ENCODE measurements around the gene WIPF2.

DNA sequence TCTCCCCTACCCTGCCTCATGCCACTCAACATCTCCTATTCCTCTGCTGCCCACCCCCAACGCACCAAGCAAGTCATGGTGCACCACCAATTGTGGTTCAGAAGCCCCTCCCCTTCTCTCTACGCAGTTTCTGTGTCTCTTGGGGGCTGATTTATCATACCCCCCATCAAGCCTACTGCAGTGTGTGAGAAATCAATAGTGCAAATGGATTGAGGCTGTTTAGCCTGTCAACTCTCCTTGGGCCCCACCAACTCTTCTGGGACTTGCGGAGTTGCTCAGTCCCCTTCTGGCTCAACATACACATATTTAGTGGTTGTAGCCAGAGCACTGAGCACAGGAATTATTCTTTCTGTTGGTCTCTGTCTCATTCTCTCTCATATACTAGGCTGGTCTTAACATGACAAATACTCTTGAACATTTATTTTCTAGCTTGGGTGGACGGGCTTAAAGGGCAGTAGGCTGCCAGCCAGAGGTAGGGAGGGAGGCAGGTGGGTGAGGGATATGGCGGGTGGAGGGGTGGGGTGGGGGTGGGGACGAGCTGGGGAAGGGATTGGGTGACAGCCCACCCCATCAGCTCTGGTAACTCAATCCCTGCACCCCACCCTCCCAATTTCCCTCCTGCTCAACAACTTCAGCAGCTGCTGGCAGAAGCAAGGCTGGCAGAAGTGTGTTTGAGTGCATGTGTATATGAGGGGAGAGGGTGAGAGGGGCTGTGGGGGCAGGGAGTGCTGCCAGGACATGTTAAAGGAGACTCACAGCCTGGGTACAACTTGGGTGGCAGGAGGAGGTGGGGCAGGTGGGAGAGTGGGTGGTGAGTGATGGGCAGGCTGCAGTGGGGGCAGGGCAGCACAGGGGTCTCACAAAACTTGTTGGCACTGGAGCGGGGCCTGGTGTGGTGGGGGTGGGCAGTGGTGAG lies 94.8 kb downstream of the WIPF2 start:
- TF ChIP-seq, protein P1, sequence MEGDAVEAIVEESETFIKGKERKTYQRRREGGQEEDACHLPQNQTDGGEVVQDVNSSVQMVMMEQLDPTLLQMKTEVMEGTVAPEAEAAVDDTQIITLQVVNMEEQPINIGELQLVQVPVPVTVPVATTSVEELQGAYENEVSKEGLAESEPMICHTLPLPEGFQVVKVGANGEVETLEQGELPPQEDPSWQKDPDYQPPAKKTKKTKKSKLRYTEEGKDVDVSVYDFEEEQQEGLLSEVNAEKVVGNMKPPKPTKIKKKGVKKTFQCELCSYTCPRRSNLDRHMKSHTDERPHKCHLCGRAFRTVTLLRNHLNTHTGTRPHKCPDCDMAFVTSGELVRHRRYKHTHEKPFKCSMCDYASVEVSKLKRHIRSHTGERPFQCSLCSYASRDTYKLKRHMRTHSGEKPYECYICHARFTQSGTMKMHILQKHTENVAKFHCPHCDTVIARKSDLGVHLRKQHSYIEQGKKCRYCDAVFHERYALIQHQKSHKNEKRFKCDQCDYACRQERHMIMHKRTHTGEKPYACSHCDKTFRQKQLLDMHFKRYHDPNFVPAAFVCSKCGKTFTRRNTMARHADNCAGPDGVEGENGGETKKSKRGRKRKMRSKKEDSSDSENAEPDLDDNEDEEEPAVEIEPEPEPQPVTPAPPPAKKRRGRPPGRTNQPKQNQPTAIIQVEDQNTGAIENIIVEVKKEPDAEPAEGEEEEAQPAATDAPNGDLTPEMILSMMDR (conservative IDR thresholded peaks at IDR 0.05; ENCODE audit: low read depth in 2 of 2), result no peak
- TF ChIP-seq NANOG (IDR thresholded peaks at IDR 0.05; ENCODE audit: borderline replicate concordance), result no peak
- TF ChIP-seq, protein P2, sequence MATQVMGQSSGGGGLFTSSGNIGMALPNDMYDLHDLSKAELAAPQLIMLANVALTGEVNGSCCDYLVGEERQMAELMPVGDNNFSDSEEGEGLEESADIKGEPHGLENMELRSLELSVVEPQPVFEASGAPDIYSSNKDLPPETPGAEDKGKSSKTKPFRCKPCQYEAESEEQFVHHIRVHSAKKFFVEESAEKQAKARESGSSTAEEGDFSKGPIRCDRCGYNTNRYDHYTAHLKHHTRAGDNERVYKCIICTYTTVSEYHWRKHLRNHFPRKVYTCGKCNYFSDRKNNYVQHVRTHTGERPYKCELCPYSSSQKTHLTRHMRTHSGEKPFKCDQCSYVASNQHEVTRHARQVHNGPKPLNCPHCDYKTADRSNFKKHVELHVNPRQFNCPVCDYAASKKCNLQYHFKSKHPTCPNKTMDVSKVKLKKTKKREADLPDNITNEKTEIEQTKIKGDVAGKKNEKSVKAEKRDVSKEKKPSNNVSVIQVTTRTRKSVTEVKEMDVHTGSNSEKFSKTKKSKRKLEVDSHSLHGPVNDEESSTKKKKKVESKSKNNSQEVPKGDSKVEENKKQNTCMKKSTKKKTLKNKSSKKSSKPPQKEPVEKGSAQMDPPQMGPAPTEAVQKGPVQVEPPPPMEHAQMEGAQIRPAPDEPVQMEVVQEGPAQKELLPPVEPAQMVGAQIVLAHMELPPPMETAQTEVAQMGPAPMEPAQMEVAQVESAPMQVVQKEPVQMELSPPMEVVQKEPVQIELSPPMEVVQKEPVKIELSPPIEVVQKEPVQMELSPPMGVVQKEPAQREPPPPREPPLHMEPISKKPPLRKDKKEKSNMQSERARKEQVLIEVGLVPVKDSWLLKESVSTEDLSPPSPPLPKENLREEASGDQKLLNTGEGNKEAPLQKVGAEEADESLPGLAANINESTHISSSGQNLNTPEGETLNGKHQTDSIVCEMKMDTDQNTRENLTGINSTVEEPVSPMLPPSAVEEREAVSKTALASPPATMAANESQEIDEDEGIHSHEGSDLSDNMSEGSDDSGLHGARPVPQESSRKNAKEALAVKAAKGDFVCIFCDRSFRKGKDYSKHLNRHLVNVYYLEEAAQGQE (IDR thresholded peaks at IDR 0.05; ENCODE audit: unreplicated experiment), result no peak
- no peak for TF ChIP-seq CREB1 (CRISPR knock-in tag; IDR thresholded peaks at IDR 0.05; ENCODE audit: low read depth)
- TF ChIP-seq JUNB (IDR thresholded peaks at IDR 0.05; ENCODE audit: unreplicated experiment), result no peak
- TF ChIP-seq, protein P3, sequence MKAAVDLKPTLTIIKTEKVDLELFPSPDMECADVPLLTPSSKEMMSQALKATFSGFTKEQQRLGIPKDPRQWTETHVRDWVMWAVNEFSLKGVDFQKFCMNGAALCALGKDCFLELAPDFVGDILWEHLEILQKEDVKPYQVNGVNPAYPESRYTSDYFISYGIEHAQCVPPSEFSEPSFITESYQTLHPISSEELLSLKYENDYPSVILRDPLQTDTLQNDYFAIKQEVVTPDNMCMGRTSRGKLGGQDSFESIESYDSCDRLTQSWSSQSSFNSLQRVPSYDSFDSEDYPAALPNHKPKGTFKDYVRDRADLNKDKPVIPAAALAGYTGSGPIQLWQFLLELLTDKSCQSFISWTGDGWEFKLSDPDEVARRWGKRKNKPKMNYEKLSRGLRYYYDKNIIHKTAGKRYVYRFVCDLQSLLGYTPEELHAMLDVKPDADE (IDR thresholded peaks at IDR 0.05), result no peak
- TF ChIP-seq POLR2AphosphoS5 (IDR thresholded peaks at IDR 0.05; ENCODE audit: low read depth), result no peak
- no peak for TF ChIP-seq EZH2 (IDR thresholded peaks at IDR 0.05; ENCODE audit: low read depth, unreplicated experiment)
- TF ChIP-seq EZH2phosphoT487 (IDR thresholded peaks at IDR 0.05; ENCODE audit: unreplicated experiment), result no peak
